ENCODE data around the gene SIAE.
A peak's percentile ranks its signal among the peaks of the same experiment; 100 is the strongest.

The SIAE gene

GRCh38 chr11:124673333-124674167 lies at the start of gene SIAE, which contains the start of gene SPA17:
Gene SIAE, minus strand, starts transcription at chr11:124673739. Its CDS starts 31 bp downstream, at chr11:124673708.
Gene SPA17, plus strand, starts transcription at chr11:124673904. Its CDS starts 1,361 bp downstream, at chr11:124675265.
- peak; percentile 82 for DNase-seq (ENCODE audit: low read depth)

GRCh38 chr11:124722176-124722575 lies 48.6 kb upstream of the SIAE start:
- DNase-seq (ENCODE audit: low read depth) = no peak

- no peak for DNase-seq (ENCODE audit: low read depth)
Measured at GRCh38 chr11:124719534-124719933, 46.0 kb upstream of the SIAE start.

GRCh38 chr11:124718801-124719200 lies 45.3 kb upstream of the SIAE start:
- DNase-seq (ENCODE audit: low read depth) = no peak

GRCh38 chr11:124717786-124718651 lies 44.5 kb upstream of the SIAE start:
- DNase-seq (ENCODE audit: low read depth) = peak; percentile 5

- DNase-seq (ENCODE audit: low read depth) = no peak
Measured at GRCh38 chr11:124717421-124717785, 43.9 kb upstream of the SIAE start.

- DNase-seq (ENCODE audit: low read depth) = no peak
Measured at GRCh38 chr11:124716591-124716990, 43.1 kb upstream of the SIAE start.

GRCh38 chr11:124712392-124712791 lies 38.9 kb upstream of the SIAE start:
- no peak for DNase-seq (ENCODE audit: low read depth)

- DNase-seq (ENCODE audit: low read depth) = no peak
Measured at GRCh38 chr11:124707829-124708228, 34.3 kb upstream of the SIAE start.

- no peak for DNase-seq (ENCODE audit: low read depth)
Measured at GRCh38 chr11:124700028-124700427, 26.5 kb upstream of the SIAE start.

GRCh38 chr11:124699547-124699946 lies 26.0 kb upstream of the SIAE start:
- DNase-seq (ENCODE audit: low read depth) = no peak

GRCh38 chr11:124693142-124693541 lies 19.6 kb upstream of the SIAE start:
- DNase-seq (ENCODE audit: low read depth) = no peak

- DNase-seq (ENCODE audit: low read depth) = no peak
Measured at GRCh38 chr11:124682443-124682842, 8.9 kb upstream of the SIAE start.

GRCh38 chr11:124681421-124681820 lies 7.9 kb upstream of the SIAE start:
- no peak for DNase-seq (ENCODE audit: low read depth)

- DNase-seq (ENCODE audit: low read depth) = no peak
Measured at GRCh38 chr11:124678416-124678815, 4.9 kb upstream of the SIAE start.

- no peak for DNase-seq (ENCODE audit: low read depth)
Measured at GRCh38 chr11:124676386-124676785, 2.8 kb upstream of the SIAE start.

GRCh38 chr11:124674571-124674970 lies 1.0 kb upstream of the SIAE start:
- no peak for DNase-seq (ENCODE audit: low read depth)

GRCh38 chr11:124674168-124674517 lies 604 bp upstream of the SIAE start:
- DNase-seq (ENCODE audit: low read depth) = no peak

- DNase-seq (ENCODE audit: low read depth) = no peak
Measured at GRCh38 chr11:124672536-124673215, 863 bp downstream of the SIAE start.

GRCh38 chr11:124670732-124671131 lies 2.8 kb downstream of the SIAE start:
- DNase-seq (ENCODE audit: low read depth) = no peak

- DNase-seq (ENCODE audit: low read depth) = no peak
Measured at GRCh38 chr11:124669193-124669592, 4.3 kb downstream of the SIAE start.

- DNase-seq (ENCODE audit: low read depth) = no peak
Measured at GRCh38 chr11:124667601-124668000, 5.9 kb downstream of the SIAE start.

GRCh38 chr11:124663861-124664260 lies 9.7 kb downstream of the SIAE start:
- no peak for DNase-seq (ENCODE audit: low read depth)
